Neural progenitor cell (in vitro differentiated cells): ENCODE data around the gene STEAP2. TPM values are rescaled to one million over a fixed set of nuclear protein-coding genes. Genes with fewer than 3 reads are reported as not detected.
"Not testable (repeated sequence)": the region's sequence is repeated elsewhere in the genome, so short reads cannot be mapped to it uniquely, and the experiment has no call there.

Experiments
- DNase-seq: peaks from one replicate; pipeline ENCODE4 v3.0.0-alpha.2; 2016; ENCODE audit warnings: low spot score
- H2AFZ ChIP-seq: fragments of 200-600 bp; sonication (generic); replicated peaks from 2 replicates; pipeline ENCODE4 v1.6.1; 2016; ENCODE audit warnings: antibody characterized with exemption
- H3F3A ChIP-seq: fragments of 200-600 bp; sonication (generic); 2 replicates; pipeline ENCODE4 v1.6.1; 2016; ENCODE audit warnings: antibody characterized with exemption, low read depth
- H3K27ac ChIP-seq: fragments of 200-600 bp; sonication (generic); 2 replicates; pipeline ENCODE4 v1.5.1; 2016; ENCODE audit warnings: mild to moderate bottlenecking
- H3K27me3 ChIP-seq: fragments of 200-600 bp; sonication (generic); 2 replicates; pipeline ENCODE4 v1.6.1; 2016; ENCODE audit warnings: mild to moderate bottlenecking, moderate library complexity
- H3K36me3 ChIP-seq: fragments of 200-600 bp; sonication (generic); 2 replicates; pipeline ENCODE4 v1.5.1; 2016
- H3K4me1 ChIP-seq: fragments of 200-600 bp; sonication (generic); 2 replicates; pipeline ENCODE4 v1.6.1; 2016; ENCODE audit warnings: mixed run types
- H3K4me2 ChIP-seq: fragments of 200-600 bp; sonication (generic); 2 replicates; pipeline ENCODE4 v1.6.1; 2016
- H3K4me3 ChIP-seq: fragments of 200-600 bp; sonication (generic); 2 replicates; pipeline ENCODE4 v1.5.1; 2016
- H3K79me2 ChIP-seq: fragments of 200-600 bp; sonication (generic); 2 replicates; pipeline ENCODE4 v1.6.1; 2016; ENCODE audit warnings: low read depth
- H3K9ac ChIP-seq: fragments of 200-600 bp; sonication (generic); 2 replicates; pipeline ENCODE4 v1.6.1; 2016
- H3K9me3 ChIP-seq: fragments of 200-600 bp; sonication (generic); 2 replicates; pipeline ENCODE4 v1.5.1; 2016; ENCODE audit warnings: low read depth
- H4K20me1 ChIP-seq: fragments of 200-600 bp; sonication (generic); 2 replicates; pipeline ENCODE4 v1.6.1; 2016; ENCODE audit warnings: low read depth
- H3K27ac Mint-ChIP-seq: 3 replicates; pipeline ENCODE4 v1.8.0; 2021; ENCODE audit warnings: mixed read lengths
- H3K27me3 Mint-ChIP-seq: 2 replicates; pipeline ENCODE4 v1.8.0; 2022; ENCODE audit warnings: low read depth, mild to moderate bottlenecking, inconsistent platforms, moderate library complexity, mixed read lengths; ENCODE audit not compliant: insufficient read depth
- H3K36me3 Mint-ChIP-seq: 3 replicates; pipeline ENCODE4 v1.8.0; 2021; ENCODE audit warnings: mixed read lengths
- H3K4me1 Mint-ChIP-seq: 3 replicates; pipeline ENCODE4 v1.8.0; 2021; ENCODE audit warnings: mixed read lengths
- H3K4me3 Mint-ChIP-seq: 3 replicates; pipeline ENCODE4 v1.8.0; 2021; ENCODE audit warnings: mild to moderate bottlenecking, moderate library complexity, mixed read lengths
- H3K9me3 Mint-ChIP-seq: 3 replicates; pipeline ENCODE4 v1.8.0; 2020; ENCODE audit warnings: mixed read lengths
- CTCF ChIP-seq: fragments of 200-600 bp; sonication (generic); IDR thresholded peaks from 2 replicates; pipeline ENCODE4 v1.5.1; 2017; ENCODE audit warnings: antibody characterized with exemption, mild to moderate bottlenecking
- EZH2 ChIP-seq: fragments of 200-600 bp; sonication (generic); IDR thresholded peaks from 2 replicates; pipeline ENCODE4 v1.6.1; 2017; ENCODE audit warnings: antibody characterized with exemption, mild to moderate bottlenecking, moderate library complexity
- EZH2phosphoT487 ChIP-seq: fragments of 200-600 bp; sonication (generic); IDR thresholded peaks from 2 replicates; pipeline ENCODE4 v1.6.1; 2017; ENCODE audit warnings: antibody characterized with exemption
- total RNA-seq: library from RNA; depleted of rRNA; stranded (reverse); fragments of >200 nt; gene quantifications from 2 replicates; pipeline ENCODE4 v1.2.3, GENCODE V29; 2015; ENCODE audit warnings: low replicate concordance

Gene STEAP2
- total RNA-seq, 1 donor from 2014 or later, result 3.6 TPM

GRCh38 chr7:90248706-90249105, 37.2 kb downstream of the STEAP2 start:
- DNase-seq, result no peak
- Histone ChIP-seq H3K4me3 (no peak overlapping the region), H3K36me3 (no peaks in the 10 kb centered on the region), H3F3A (peaks cover 18% of the 10 kb centered on the region), H4K20me1 (no peaks in the 10 kb centered on the region), H3K27me3 (peaks cover 15% of the 10 kb centered on the region), H3K79me2 (no peaks in the 10 kb centered on the region), H3K4me2 (no peak overlapping the region), H2AFZ (no peak overlapping the region), H3K4me1 (peaks cover 7% of the 10 kb centered on the region), H3K27ac (no peak overlapping the region), H3K9ac (no peak overlapping the region), H3K9me3 (no peaks in the 10 kb centered on the region)
- Mint-ChIP-seq H3K27me3 (peaks cover 2% of the 10 kb centered on the region), H3K4me3 (no peak overlapping the region), H3K27ac (no peak overlapping the region), H3K36me3 (no peaks in the 10 kb centered on the region), H3K4me1 (peaks cover 13% of the 10 kb centered on the region), H3K9me3 (no peaks in the 10 kb centered on the region)
- no peak for TF ChIP-seq EZH2
- no peak for TF ChIP-seq EZH2phosphoT487
- no peak for TF ChIP-seq CTCF

- no peaks in the 10 kb centered on the region for H3K79me2 ChIP-seq
- peaks cover 11% of the 10 kb centered on the region for H3F3A ChIP-seq
- H3K4me1 ChIP-seq, result peaks cover 7% of the 10 kb centered on the region
- no peak for DNase-seq
- no peak overlapping the region for H3K27ac Mint-ChIP-seq
- H3K4me3 ChIP-seq, result no peak overlapping the region
- no peak overlapping the region for H3K27ac ChIP-seq
- H3K9me3 Mint-ChIP-seq, result no peaks in the 10 kb centered on the region
- no peak overlapping the region for H2AFZ ChIP-seq
- H3K27me3 ChIP-seq, result peaks cover 7% of the 10 kb centered on the region
- H3K9me3 ChIP-seq, result no peaks in the 10 kb centered on the region
- peaks cover 2% of the 10 kb centered on the region for H3K27me3 Mint-ChIP-seq
- peaks cover 8% of the 10 kb centered on the region for H3K4me1 Mint-ChIP-seq
- no peak overlapping the region for H3K4me2 ChIP-seq
- no peaks in the 10 kb centered on the region for H4K20me1 ChIP-seq
- no peak overlapping the region for H3K4me3 Mint-ChIP-seq
- no peak overlapping the region for H3K9ac ChIP-seq
- H3K36me3 Mint-ChIP-seq, result no peaks in the 10 kb centered on the region
- H3K36me3 ChIP-seq, result no peaks in the 10 kb centered on the region
- TF ChIP-seq CTCF (no peak), EZH2 (no peak), EZH2phosphoT487 (no peak)
These were observed 39.2 kb downstream of the STEAP2 start for GRCh38 chr7:90250601-90251303.

GRCh38 chr7:90251304-90251635, 39.7 kb downstream of the STEAP2 start:
- Histone ChIP-seq H3K4me1 (peaks cover 5% of the 10 kb centered on the region), H3K4me3 (no peak overlapping the region), H3K4me2 (no peak overlapping the region), H3K79me2 (no peaks in the 10 kb centered on the region), H3F3A (peaks cover 6% of the 10 kb centered on the region), H3K9me3 (no peaks in the 10 kb centered on the region), H3K9ac (no peak overlapping the region), H3K27ac (no peak overlapping the region), H3K27me3 (peaks cover 7% of the 10 kb centered on the region), H2AFZ (no peak overlapping the region), H3K36me3 (no peaks in the 10 kb centered on the region), H4K20me1 (no peaks in the 10 kb centered on the region)
- H3K36me3 Mint-ChIP-seq, result no peaks in the 10 kb centered on the region
- no peak for DNase-seq
- H3K4me1 Mint-ChIP-seq, result peaks cover 3% of the 10 kb centered on the region
- no peak overlapping the region for H3K27ac Mint-ChIP-seq
- no peak overlapping the region for H3K4me3 Mint-ChIP-seq
- H3K9me3 Mint-ChIP-seq, result no peaks in the 10 kb centered on the region
- H3K27me3 Mint-ChIP-seq, result peaks cover 2% of the 10 kb centered on the region
- no peak for TF ChIP-seq EZH2phosphoT487
- TF ChIP-seq EZH2, result no peak
- TF ChIP-seq CTCF, result no peak

GRCh38 chr7:90256011-90256410, 44.5 kb downstream of the STEAP2 start:
- H3K4me3 Mint-ChIP-seq, H2AFZ ChIP-seq, H3K4me1 ChIP-seq, H3K27ac ChIP-seq, H3K27me3 Mint-ChIP-seq, H3K9ac ChIP-seq, DNase-seq, H3K36me3 Mint-ChIP-seq, H3K36me3 ChIP-seq, H3K27me3 ChIP-seq, H3K9me3 ChIP-seq, H3K4me1 Mint-ChIP-seq, H3K27ac Mint-ChIP-seq, H3K9me3 Mint-ChIP-seq, H3K79me2 ChIP-seq, H4K20me1 ChIP-seq, H3F3A ChIP-seq, H3K4me3 ChIP-seq, H3K4me2 ChIP-seq: not testable (repeated sequence)
